GM18507 (cell line): ENCODE measurements around the gene DNAJC13.

Source experiments
- DNase-seq: peaks from one replicate; pipeline ENCODE4 v3.0.0; 2011; ENCODE audit warnings: low read depth; ENCODE audit not compliant: insufficient read length; ENCODE audit errors: extremely low spot score
- FAIRE-seq: peaks from 2 replicates; lab custom pipeline; 2011; peaks lifted over from hg19 to GRCh38; lab: Jason Lieb, UNC

The DNAJC13 gene

DNA sequence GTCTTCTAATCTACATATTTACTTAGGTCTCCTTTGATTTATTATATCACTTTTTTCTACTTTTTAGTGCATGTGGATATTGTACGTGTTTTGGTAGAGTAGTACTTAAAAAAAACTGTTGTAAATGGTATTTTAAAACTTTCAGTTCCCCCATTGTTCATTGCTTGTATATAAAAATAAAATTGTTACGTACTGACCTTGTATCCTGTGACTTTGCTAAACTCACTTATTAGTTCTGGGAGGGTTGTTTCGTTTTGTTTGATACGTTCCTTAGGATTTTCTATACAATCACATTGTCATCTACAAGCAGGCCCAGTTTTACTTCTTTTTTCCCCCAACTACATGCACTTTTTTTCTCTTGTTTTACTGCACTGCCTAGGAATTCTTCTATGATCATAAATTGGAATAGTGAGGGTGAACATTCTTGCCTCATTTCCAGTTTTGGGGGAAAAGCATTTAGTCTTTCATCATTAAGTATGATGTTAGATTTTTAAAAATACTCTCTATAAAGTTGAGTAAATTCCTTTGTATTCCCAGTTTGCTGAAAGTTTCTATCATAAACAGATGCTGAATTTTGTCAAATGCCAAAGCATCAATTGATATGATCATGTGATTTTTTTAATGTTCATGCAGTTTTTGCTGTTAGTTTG, 146.2 kb downstream of the DNAJC13 start:
- DNase-seq = no peak
- no peak for FAIRE-seq

DNA sequence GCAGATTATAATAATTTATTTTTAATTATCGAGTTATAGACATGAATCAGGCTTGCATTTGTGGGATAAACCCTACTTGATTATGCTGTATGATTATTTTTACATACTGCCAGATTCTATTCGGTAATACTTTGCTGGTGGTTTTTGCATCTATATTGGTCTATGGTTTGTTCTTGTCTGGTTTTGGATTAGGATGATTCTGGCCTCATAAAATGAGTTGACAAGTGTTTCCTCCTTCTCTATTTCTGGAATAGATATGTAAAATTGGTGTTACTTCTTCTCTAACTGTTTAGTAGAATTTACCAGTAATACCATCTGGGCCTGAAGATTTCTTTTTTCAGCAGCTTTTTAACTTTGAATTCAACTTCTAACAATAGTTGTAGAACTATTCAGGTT, 146.8 kb downstream of the DNAJC13 start:
- DNase-seq (no peak), FAIRE-seq (peak; percentile 15)

DNA sequence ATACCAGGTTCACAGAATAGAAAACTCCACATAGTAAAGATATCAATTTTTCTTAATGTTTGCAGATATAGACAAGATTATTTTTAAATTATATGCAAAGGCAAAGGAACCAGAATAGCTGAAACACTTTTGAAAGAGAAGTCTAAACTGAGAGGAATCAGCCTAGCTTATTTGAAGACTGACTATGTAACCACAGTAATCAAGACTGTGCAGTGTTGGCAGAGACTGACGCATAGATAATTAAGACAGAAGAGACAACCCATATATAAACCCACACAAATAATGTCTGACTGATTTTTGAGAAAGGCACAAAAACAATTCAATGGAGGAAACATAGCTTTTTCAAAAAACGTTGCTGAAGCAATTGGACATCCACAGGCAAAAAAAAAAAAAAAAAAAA, 151.1 kb downstream of the DNAJC13 start:
- FAIRE-seq (peak; percentile 5), DNase-seq (no peak)

DNA sequence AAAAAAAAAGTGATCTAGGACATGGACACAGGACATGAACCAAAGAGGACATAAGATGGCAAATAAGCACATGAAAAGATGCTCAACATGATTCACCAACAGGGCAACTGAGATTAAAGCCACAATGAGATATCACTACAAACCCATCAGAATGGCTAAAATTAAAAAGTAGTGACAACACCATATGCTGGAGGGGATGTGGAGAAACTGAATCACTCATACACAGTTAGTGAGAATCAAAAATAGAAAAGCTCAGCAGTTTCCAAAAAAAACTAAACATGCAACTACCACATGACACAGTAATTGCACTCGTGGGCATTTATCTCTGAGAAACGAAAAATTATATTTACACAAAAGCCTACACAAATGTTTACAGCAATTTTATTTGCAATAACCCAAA, 151.9 kb downstream of the DNAJC13 start:
- DNase-seq (no peak), FAIRE-seq (no peak)

DNA sequence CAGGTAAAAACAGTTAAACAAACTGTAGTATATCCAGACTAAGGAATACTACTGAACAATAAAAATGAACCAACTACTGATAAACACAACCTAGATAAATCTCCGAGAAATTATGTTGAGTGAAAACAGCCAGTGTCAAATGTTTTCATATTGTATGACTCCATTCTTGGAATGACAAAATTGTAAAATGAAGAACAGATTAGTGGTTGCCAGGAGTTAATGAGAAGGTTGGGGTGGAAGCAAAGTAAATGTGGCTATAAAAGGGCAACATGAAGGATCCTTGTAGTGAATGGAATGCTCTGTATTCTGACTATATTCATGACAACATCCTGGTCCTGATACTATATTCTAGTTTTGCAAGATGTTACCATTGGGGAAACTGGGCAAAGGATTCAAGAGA, 152.3 kb downstream of the DNAJC13 start:
- FAIRE-seq (no peak), DNase-seq (no peak)

DNA sequence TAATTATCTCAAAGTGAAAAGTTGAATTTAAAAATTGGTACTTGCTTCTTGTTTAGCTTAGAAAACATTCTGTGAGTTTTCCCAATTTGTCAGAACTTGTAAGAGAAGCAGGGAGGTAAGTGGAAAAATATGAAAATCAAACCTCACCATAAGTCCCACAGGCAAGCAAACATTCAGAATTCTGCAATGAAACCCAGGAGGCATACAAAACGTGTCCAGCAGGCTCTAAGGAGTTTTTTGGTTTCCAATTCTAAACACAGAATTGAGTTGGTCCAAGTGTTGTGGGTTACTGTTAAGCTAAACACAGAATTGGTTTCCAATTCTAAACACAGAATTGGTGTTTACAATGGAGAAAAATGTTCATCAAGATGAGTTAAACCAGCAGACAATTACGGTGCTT, 152.7 kb downstream of the DNAJC13 start:
- DNase-seq (no peak), FAIRE-seq (no peak)

DNA sequence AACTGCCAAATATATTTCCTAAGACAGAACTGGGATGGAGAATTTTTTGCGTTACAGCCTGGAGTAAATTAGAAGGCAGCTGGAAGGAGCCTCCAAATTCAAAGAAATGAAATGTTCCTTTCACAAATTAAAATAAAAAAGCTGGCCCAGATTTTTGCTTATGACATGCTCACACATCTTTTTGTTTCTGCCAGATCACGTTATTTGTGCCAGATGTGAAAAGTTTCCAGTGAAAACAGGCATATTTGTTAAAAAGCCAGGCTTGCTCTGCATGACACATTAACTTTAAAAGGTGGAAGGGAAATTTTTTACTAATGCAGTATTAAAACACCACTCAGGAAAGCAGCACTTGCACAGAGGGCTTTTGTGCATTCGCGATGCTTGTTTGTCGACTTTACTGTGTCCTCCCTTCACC, 156.5 kb downstream of the DNAJC13 start:
- no peak for DNase-seq

DNA sequence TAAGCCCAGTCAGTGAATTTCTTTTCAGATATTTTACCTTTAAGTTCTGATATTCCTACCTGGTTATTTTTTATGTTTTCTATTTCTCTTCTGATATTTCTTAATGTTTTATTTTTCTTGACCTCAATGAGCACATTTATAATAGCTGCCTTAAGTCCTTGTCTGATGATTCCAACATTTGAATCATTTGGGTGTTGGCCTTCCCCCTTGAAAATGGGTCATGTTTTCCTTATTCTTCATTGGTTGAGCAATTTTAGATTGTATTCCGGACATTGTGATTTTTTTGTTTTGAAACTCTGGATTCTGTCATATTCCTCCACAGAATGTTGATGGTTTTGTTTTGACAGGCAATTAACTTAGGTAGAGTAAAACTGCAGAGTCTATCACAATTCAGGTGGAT, 170.1 kb downstream of the DNAJC13 start:
- no peak for FAIRE-seq
- DNase-seq = no peak

More for the DNA sequence above, 156.5 kb downstream of the DNAJC13 start:
- no peak for FAIRE-seq
